Esophagus (tissue), 2 donors: ENCODE data around the gene SYAP1. TPM values are rescaled to one million over a fixed set of nuclear protein-coding genes. Genes with fewer than 3 reads are reported as not detected.
"Not testable (repeated sequence)": the region's sequence is repeated elsewhere in the genome, so short reads cannot be mapped to it uniquely, and the experiment has no call there.

Experiments used
- H3K27ac ChIP-seq, 2 donors: one replicate each; pipeline ENCODE4 v1.5.1; 2013; ENCODE audit warnings: low read depth in 2 of 2, mild to moderate bottlenecking in 2 of 2, inconsistent platforms in 1 of 2, low read length in 1 of 2, moderate library complexity in 1 of 2
- H3K27me3 ChIP-seq, 2 donors: one replicate each; pipeline ENCODE4 v1.6.1; 2013; ENCODE audit warnings: low read length in 2 of 2, control low read depth in 1 of 2, mild to moderate bottlenecking in 1 of 2; ENCODE audit not compliant: insufficient read depth in 2 of 2, control insufficient read depth in 1 of 2
- H3K36me3 ChIP-seq, 2 donors: one replicate each; pipeline ENCODE4 v1.6.1; 2013; ENCODE audit warnings: low read length in 1 of 2; ENCODE audit not compliant: control insufficient read depth in 2 of 2, insufficient read depth in 2 of 2
- H3K4me1 ChIP-seq, 2 donors: one replicate each; pipeline ENCODE4 v1.6.1; 2013; ENCODE audit warnings: low read length in 1 of 2; ENCODE audit not compliant: control insufficient read depth in 2 of 2, insufficient read depth in 2 of 2
- H3K4me3 ChIP-seq, 2 donors: one replicate each; pipeline ENCODE4 v1.5.1; 2013; ENCODE audit warnings: low read length in 2 of 2, mild to moderate bottlenecking in 2 of 2, low read depth in 1 of 2, moderate library complexity in 1 of 2
- H3K9me3 ChIP-seq, 2 donors: one replicate each; pipeline ENCODE4 v1.6.1; 2013; ENCODE audit warnings: mild to moderate bottlenecking in 2 of 2, low read depth in 1 of 2, low read length in 1 of 2, moderate library complexity in 1 of 2; ENCODE audit not compliant: control insufficient read depth in 2 of 2, insufficient read depth in 1 of 2
- WGBS, 2 donors: extraction: QIAGEN DNeasy Blood & Tissue Kit; methylation state at CpG; one replicate each; pipeline ENCODE4 v1.1.7; 2013; 5-methylcytosine and 5-hydroxymethylcytosine counted together
- polyA plus RNA-seq, 2 donors: library from polyadenylated mRNA; stranded (reverse); fragments of 200-250 nt; gene quantifications; one replicate each; pipeline ENCODE4 v1.2.3, GENCODE V29; 2013
- donor health status: healthy with polysubstance abuse.
- donor health status: Bipolar disorder and iron deficiency.

Gene SYAP1
- polyA plus RNA-seq, 2 donors = 11.0 to 15.3 TPM

- H3K27ac ChIP-seq = no peak overlapping the region
- H3K27me3 ChIP-seq = no peaks in the 10 kb centered on the region
- no peaks in the 10 kb centered on the region for H3K4me1 ChIP-seq
- no peaks in the 10 kb centered on the region for H3K9me3 ChIP-seq
- H3K4me3 ChIP-seq = no peak overlapping the region
- 84 to 89% methylated on average over 5 of the region's 5 CpGs for WGBS, 2 donors
- peaks cover 13 to 14% of the 10 kb centered on the region in 2 donors for H3K36me3 ChIP-seq
Measured at GRCh38 chrX:16745102-16745501, 25.7 kb downstream of the SYAP1 start.

GRCh38 chrX:16745659-16746058 lies 26.2 kb downstream of the SYAP1 start:
- H3K4me3 ChIP-seq = no peak overlapping the region
- peaks cover 13 to 14% of the 10 kb centered on the region in 2 donors for H3K36me3 ChIP-seq
- WGBS, 2 donors = 94% methylated on average over 5 of the region's 5 CpGs
- no peak overlapping the region for H3K27ac ChIP-seq
- H3K27me3 ChIP-seq = no peaks in the 10 kb centered on the region
- H3K9me3 ChIP-seq = no peaks in the 10 kb centered on the region
- no peaks in the 10 kb centered on the region for H3K4me1 ChIP-seq

- WGBS, 2 donors = 88 to 94% methylated on average over 5 of the region's 5 CpGs
- Histone ChIP-seq H3K4me1 (no peaks in the 10 kb centered on the region), H3K27me3 (no peaks in the 10 kb centered on the region), H3K36me3 (peaks cover 13 to 14% of the 10 kb centered on the region in 2 donors), H3K27ac (no peak overlapping the region), H3K9me3 (no peaks in the 10 kb centered on the region), H3K4me3 (no peak overlapping the region)
Measured at GRCh38 chrX:16748425-16748824, 29.0 kb downstream of the SYAP1 start.

GRCh38 chrX:16750136-16750535 lies 30.7 kb downstream of the SYAP1 start:
- Histone ChIP-seq H3K4me3 (no peak overlapping the region), H3K4me1 (no peaks in the 10 kb centered on the region), H3K27ac (no peak overlapping the region), H3K9me3 (no peaks in the 10 kb centered on the region), H3K36me3 (peaks cover under 1 to 14% of the 10 kb centered on the region in 2 donors), H3K27me3 (no peaks in the 10 kb centered on the region)
- WGBS, 2 donors = 98 to 100% methylated on average over 7 of the region's 7 CpGs

GRCh38 chrX:16754019-16754418 lies 34.6 kb downstream of the SYAP1 start:
- Histone ChIP-seq H3K27ac (no peak overlapping the region), H3K4me1 (no peaks in the 10 kb centered on the region), H3K4me3 (no peak overlapping the region), H3K27me3 (no peaks in the 10 kb centered on the region), H3K9me3 (no peaks in the 10 kb centered on the region), H3K36me3 (peaks cover 0 to 10% of the 10 kb centered on the region in 2 donors)
- 93 to 97% methylated on average over 2 of the region's 2 CpGs for WGBS, 2 donors

- 71 to 83% methylated on average over 4 of the region's 4 CpGs for whole genome bisulfite sequencing, 2 donors
- Histone ChIP-seq H3K9me3 (no peaks in the 10 kb centered on the region), H3K27ac (no peak overlapping the region), H3K4me3 (no peak overlapping the region), H3K36me3 (peaks cover 0 to 10% of the 10 kb centered on the region in 2 donors), H3K4me1 (no peaks in the 10 kb centered on the region), H3K27me3 (no peaks in the 10 kb centered on the region)
Measured at GRCh38 chrX:16756724-16757123, 37.3 kb downstream of the SYAP1 start.

- H3K36me3 ChIP-seq, H3K4me3 ChIP-seq, H3K9me3 ChIP-seq, H3K4me1 ChIP-seq, H3K27me3 ChIP-seq, H3K27ac ChIP-seq: not testable (repeated sequence)
- WGBS, 2 donors = 89 to 90% methylated on average over 4 of the region's 4 CpGs
Measured at GRCh38 chrX:16761500-16761899, 42.1 kb downstream of the SYAP1 start.

GRCh38 chrX:16762579-16762978 lies 43.2 kb downstream of the SYAP1 start:
- no peaks in the 10 kb centered on the region for H3K9me3 ChIP-seq
- WGBS, 2 donors = 92 to 100% methylated on average over 1 of the region's 1 CpG
- H3K27ac ChIP-seq = no peak overlapping the region
- H3K4me1 ChIP-seq = no peaks in the 10 kb centered on the region
- H3K4me3 ChIP-seq = no peak overlapping the region
- H3K36me3 ChIP-seq = no peaks in the 10 kb centered on the region
- H3K27me3 ChIP-seq = no peaks in the 10 kb centered on the region

- no peak overlapping the region for H3K27ac ChIP-seq
- H3K4me3 ChIP-seq = no peak overlapping the region
- H3K9me3 ChIP-seq = no peaks in the 10 kb centered on the region
- 64 to 73% methylated on average over 2 of the region's 2 CpGs for WGBS, 2 donors
- no peaks in the 10 kb centered on the region for H3K27me3 ChIP-seq
- no peaks in the 10 kb centered on the region for H3K4me1 ChIP-seq
- H3K36me3 ChIP-seq = no peaks in the 10 kb centered on the region
Measured at GRCh38 chrX:16765594-16765993, 46.2 kb downstream of the SYAP1 start.

- Histone ChIP-seq H3K27ac (no peak overlapping the region), H3K36me3 (no peaks in the 10 kb centered on the region), H3K4me1 (no peaks in the 10 kb centered on the region), H3K27me3 (no peaks in the 10 kb centered on the region), H3K4me3 (no peak overlapping the region), H3K9me3 (no peaks in the 10 kb centered on the region)
- WGBS, 2 donors = 60 to 73% methylated on average over 2 of the region's 2 CpGs
Measured at GRCh38 chrX:16770970-16771482, 51.6 kb downstream of the SYAP1 start.
